Astrocyte (in vitro differentiated cells and primary cell): ENCODE data around the gene SSBP3. TPM values are rescaled to one million over a fixed set of nuclear protein-coding genes. Genes with fewer than 3 reads are reported as not detected.

Experiments
- DNase-seq: peaks from one replicate; pipeline ENCODE4 v3.0.0-alpha.2; 2010; ENCODE audit warnings: low read depth
- FAIRE-seq: peaks from 2 replicates; lab custom pipeline; 2011; peaks lifted over from hg19 to GRCh38; lab: Jason Lieb, UNC
- H2AFZ ChIP-seq: 2 replicates; pipeline ENCODE4 v1.6.0; 2012; ENCODE audit warnings: low read depth, low read length, inconsistent platforms
- H3K27ac ChIP-seq: 2 replicates; pipeline ENCODE4 v1.5.1; 2011; ENCODE audit warnings: low read depth, low read length, inconsistent platforms
- H3K27me3 ChIP-seq: 2 replicates; pipeline ENCODE4 v1.6.0; 2011; ENCODE audit warnings: low read length, inconsistent platforms; ENCODE audit not compliant: insufficient read depth
- H3K36me3 ChIP-seq: 2 replicates; pipeline ENCODE4 v1.5.1; 2011; ENCODE audit warnings: low read length, inconsistent platforms; ENCODE audit not compliant: insufficient read depth
- H3K4me1 ChIP-seq: 2 replicates; pipeline ENCODE4 v1.5.1; 2011; ENCODE audit warnings: low read length, inconsistent platforms; ENCODE audit not compliant: insufficient read depth
- H3K4me2 ChIP-seq: 2 replicates; pipeline ENCODE4 v1.6.0; 2012; ENCODE audit warnings: low read length, inconsistent platforms
- H3K4me3 ChIP-seq: 2 replicates; pipeline ENCODE4 v1.5.1; 2011; ENCODE audit warnings: low read depth, mild to moderate bottlenecking, low read length, inconsistent platforms; ENCODE audit not compliant: insufficient read depth
- H3K79me2 ChIP-seq: 2 replicates; pipeline ENCODE4 v1.6.0; 2012; ENCODE audit warnings: mild to moderate bottlenecking, low read length, inconsistent platforms; ENCODE audit not compliant: insufficient read depth
- H3K9ac ChIP-seq: 2 replicates; pipeline ENCODE4 v1.6.0; 2012; ENCODE audit warnings: mild to moderate bottlenecking, low read length, inconsistent platforms
- H3K9me3 ChIP-seq: 2 replicates; pipeline ENCODE4 v1.5.1; 2012; ENCODE audit warnings: low read depth, mild to moderate bottlenecking, low read length, inconsistent platforms; ENCODE audit not compliant: insufficient read depth
- H4K20me1 ChIP-seq: 2 replicates; pipeline ENCODE4 v1.6.0; 2012; ENCODE audit warnings: low read length, inconsistent platforms; ENCODE audit not compliant: insufficient read depth
- H3K27ac Mint-ChIP-seq: one replicate; pipeline ENCODE4 v1.8.0; 2021; ENCODE audit warnings: mild to moderate bottlenecking, mixed read lengths; ENCODE audit not compliant: unreplicated experiment
- H3K27me3 Mint-ChIP-seq: one replicate; pipeline ENCODE4 v1.8.0; 2021; ENCODE audit warnings: low read depth, mixed read lengths; ENCODE audit not compliant: unreplicated experiment
- H3K36me3 Mint-ChIP-seq: one replicate; pipeline ENCODE4 v1.8.0; 2021; ENCODE audit warnings: low read depth, mixed read lengths; ENCODE audit not compliant: unreplicated experiment
- H3K4me1 Mint-ChIP-seq: one replicate; pipeline ENCODE4 v1.8.0; 2021; ENCODE audit warnings: low read depth, mixed read lengths; ENCODE audit not compliant: unreplicated experiment
- H3K4me3 Mint-ChIP-seq: one replicate; pipeline ENCODE4 v1.8.0; 2021; ENCODE audit warnings: mild to moderate bottlenecking, moderate library complexity, mixed read lengths; ENCODE audit not compliant: unreplicated experiment
- H3K9me3 Mint-ChIP-seq: one replicate; pipeline ENCODE4 v1.8.0; 2021; ENCODE audit warnings: mild to moderate bottlenecking, mixed read lengths; ENCODE audit not compliant: unreplicated experiment
- CTCF ChIP-seq: IDR thresholded peaks from 2 replicates; pipeline ENCODE4 v1.5.1; 2011; ENCODE audit warnings: low read depth, mild to moderate bottlenecking, inconsistent platforms, low read length, moderate library complexity; ENCODE audit not compliant: insufficient read depth
- EZH2 ChIP-seq: IDR thresholded peaks from 2 replicates; pipeline ENCODE4 v1.6.1; 2012; ENCODE audit warnings: mild to moderate bottlenecking, low read length, inconsistent platforms; ENCODE audit not compliant: insufficient read depth
- total RNA-seq: library from RNA; stranded (reverse); gene quantifications from 2 replicates; pipeline ENCODE4 v1.2.1, GENCODE V29; 2021

Gene SSBP3
- total RNA-seq, 1 donor from 2014 or later, result 89.8 TPM

GRCh38 chr1:54296666-54297065 is 109.5 kb downstream of the SSBP3 start:
- DNase-seq (no peak), FAIRE-seq (no peak)
- H3K4me3 Mint-ChIP-seq, result no peak overlapping the region
- TF ChIP-seq EZH2 (no peak), CTCF (no peak)
- Histone ChIP-seq H3K9ac (no peak overlapping the region), H3K4me2 (no peak overlapping the region), H2AFZ (no peak overlapping the region), H3K4me1 (no peaks in the 10 kb centered on the region), H4K20me1 (peaks cover 95% of the 10 kb centered on the region), H3K36me3 (no peaks in the 10 kb centered on the region), H3K27me3 (no peaks in the 10 kb centered on the region), H3K79me2 (peaks cover 75% of the 10 kb centered on the region), H3K27ac (no peak overlapping the region), H3K9me3 (no peaks in the 10 kb centered on the region), H3K4me3 (no peak overlapping the region)
- no peaks in the 10 kb centered on the region for H3K9me3 Mint-ChIP-seq
- no peak overlapping the region for H3K27ac Mint-ChIP-seq
- peaks cover 15% of the 10 kb centered on the region for H3K36me3 Mint-ChIP-seq
- peaks cover 62% of the 10 kb centered on the region for H3K4me1 Mint-ChIP-seq
- no peaks in the 10 kb centered on the region for H3K27me3 Mint-ChIP-seq

GRCh38 chr1:54294887-54295286 is 111.3 kb downstream of the SSBP3 start:
- H3K4me2 ChIP-seq, result peak overlapping the region; percentile 26
- H3K4me1 ChIP-seq, result no peaks in the 10 kb centered on the region
- FAIRE-seq (no peak), DNase-seq (peak; percentile 36)
- no peaks in the 10 kb centered on the region for H3K27me3 ChIP-seq
- Mint-ChIP-seq H3K9me3 (no peaks in the 10 kb centered on the region), H3K27ac (peak overlapping the region; percentile 69), H3K36me3 (peaks cover 9% of the 10 kb centered on the region), H3K4me3 (peak overlapping the region; percentile 1), H3K27me3 (no peaks in the 10 kb centered on the region), H3K4me1 (peaks cover 71% of the 10 kb centered on the region)
- no peak overlapping the region for H3K9ac ChIP-seq
- H3K9me3 ChIP-seq, result no peaks in the 10 kb centered on the region
- H2AFZ ChIP-seq, result no peak overlapping the region
- H3K27ac ChIP-seq, result no peak overlapping the region
- TF ChIP-seq EZH2 (no peak), CTCF (no peak)
- H3K36me3 ChIP-seq, result no peaks in the 10 kb centered on the region
- H4K20me1 ChIP-seq, result peaks cover 95% of the 10 kb centered on the region
- H3K4me3 ChIP-seq, result no peak overlapping the region
- peaks cover 64% of the 10 kb centered on the region for H3K79me2 ChIP-seq

GRCh38 chr1:54292002-54292911 is 113.9 kb downstream of the SSBP3 start:
- H3K4me3 Mint-ChIP-seq, result no peak overlapping the region
- DNase-seq (no peak), FAIRE-seq (no peak)
- Histone ChIP-seq H3K4me1 (peaks cover 9% of the 10 kb centered on the region), H3K36me3 (no peaks in the 10 kb centered on the region), H3K27me3 (no peaks in the 10 kb centered on the region), H3K9me3 (no peaks in the 10 kb centered on the region), H2AFZ (no peak overlapping the region), H3K27ac (no peak overlapping the region), H3K79me2 (peaks cover 49% of the 10 kb centered on the region), H3K9ac (no peak overlapping the region), H3K4me3 (no peak overlapping the region), H3K4me2 (no peak overlapping the region), H4K20me1 (peaks cover 91% of the 10 kb centered on the region)
- no peak overlapping the region for H3K27ac Mint-ChIP-seq
- TF ChIP-seq CTCF, result no peak
- no peak for TF ChIP-seq EZH2
- peaks cover 6% of the 10 kb centered on the region for H3K36me3 Mint-ChIP-seq
- H3K27me3 Mint-ChIP-seq, result no peaks in the 10 kb centered on the region
- peaks cover 69% of the 10 kb centered on the region for H3K4me1 Mint-ChIP-seq
- no peaks in the 10 kb centered on the region for H3K9me3 Mint-ChIP-seq
